ENCODE measurements around the gene ZNF341.

ZNF341 gene

GRCh38 chr20:33740189-33740588 lies 8.4 kb downstream of the ZNF341 start:
- Histone ChIP-seq H3K4me3 (ENCODE audit: low read depth in 1 of 2, low read length in 1 of 2) (no peak overlapping the region), H3K27ac (no peak overlapping the region), H3K9me3 (no peaks in the 10 kb centered on the region), H3K27me3 (no peaks in the 10 kb centered on the region), H3K4me1 (ENCODE audit: control insufficient read depth in 1 of 2, insufficient read depth in 1 of 2, low read depth in 1 of 2, low read length in 1 of 2) (no peaks in the 10 kb centered on the region), H3K36me3 (peaks cover 3% of the 10 kb centered on the region)
- no peak for TF ChIP-seq CTCF (IDR thresholded peaks at IDR 0.05)

DNA sequence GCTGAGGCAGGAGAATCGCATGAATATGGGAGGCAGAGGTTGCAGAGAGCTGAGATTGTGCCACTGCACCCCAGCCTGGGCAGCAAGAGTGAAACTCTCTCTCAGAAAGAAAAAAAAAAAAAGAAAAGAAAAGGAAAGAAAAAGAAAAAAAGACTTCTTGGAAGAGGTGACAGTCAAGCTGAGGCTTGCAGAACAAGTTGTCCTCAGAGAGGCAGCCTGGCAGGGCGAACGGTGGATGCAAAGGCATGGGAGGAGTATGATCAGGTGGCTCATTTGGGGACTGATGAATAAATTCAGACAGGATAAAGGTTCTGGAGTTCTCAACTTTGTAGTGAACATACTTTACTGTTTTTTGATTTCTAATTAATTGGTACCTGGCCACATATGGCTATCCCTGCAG lies 12.4 kb downstream of the ZNF341 start:
- TF ChIP-seq CTCF (IDR thresholded peaks at IDR 0.05): no peak
- H3K4me1 ChIP-seq (ENCODE audit: control insufficient read depth in 1 of 2, insufficient read depth in 1 of 2, low read depth in 1 of 2, low read length in 1 of 2): no peaks in the 10 kb centered on the region

DNA sequence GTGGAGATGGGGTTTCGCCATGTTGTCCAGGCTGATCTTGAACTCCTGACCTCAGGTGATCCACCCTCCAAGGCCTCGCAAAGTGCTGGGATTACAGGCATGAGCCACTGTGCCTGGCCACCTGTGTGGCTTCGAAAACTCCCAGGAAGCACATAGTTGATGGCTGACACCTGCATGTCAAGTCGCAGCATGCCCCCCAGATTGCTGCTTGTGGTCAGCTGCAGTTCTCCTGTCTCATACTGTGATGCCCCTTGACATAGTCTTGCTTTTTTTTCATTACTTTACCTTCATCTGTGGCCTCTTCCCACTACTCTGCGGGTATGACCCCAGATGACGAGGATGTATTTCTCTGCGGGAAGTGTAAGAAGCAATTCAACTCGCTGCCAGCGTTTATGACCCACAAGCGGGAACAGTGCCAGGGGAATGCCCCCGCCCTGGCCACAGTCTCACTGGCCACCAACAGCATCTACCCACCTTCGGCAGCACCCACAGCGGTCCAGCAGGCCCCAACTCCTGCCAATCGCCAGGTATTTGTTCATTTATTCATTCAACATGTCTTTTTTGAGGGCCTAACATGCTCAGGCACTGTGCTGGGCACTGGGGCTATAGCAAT lies 13.1 kb downstream of the ZNF341 start:
- H3K36me3 ChIP-seq: peaks cover 22% of the 10 kb centered on the region
- TF ChIP-seq CTCF (IDR thresholded peaks at IDR 0.05): no peak

More for the DNA sequence above, 12.4 kb downstream of the ZNF341 start:
- no peaks in the 10 kb centered on the region for H3K9me3 ChIP-seq
- peaks cover 17% of the 10 kb centered on the region for H3K36me3 ChIP-seq
- no peak overlapping the region for H3K4me3 ChIP-seq (ENCODE audit: low read depth in 1 of 2, low read length in 1 of 2)
- no peaks in the 10 kb centered on the region for H3K27me3 ChIP-seq
- no peak overlapping the region for H3K27ac ChIP-seq

GRCh38 chr20:33746325-33746998 lies 14.7 kb downstream of the ZNF341 start:
- TF ChIP-seq CTCF (IDR thresholded peaks at IDR 0.05): no peak
- no peaks in the 10 kb centered on the region for H3K4me1 ChIP-seq (ENCODE audit: control insufficient read depth in 1 of 2, insufficient read depth in 1 of 2, low read depth in 1 of 2, low read length in 1 of 2)

More for the DNA sequence above, 13.1 kb downstream of the ZNF341 start:
- Histone ChIP-seq H3K27me3 (no peaks in the 10 kb centered on the region), H3K4me1 (ENCODE audit: control insufficient read depth in 1 of 2, insufficient read depth in 1 of 2, low read depth in 1 of 2, low read length in 1 of 2) (no peaks in the 10 kb centered on the region), H3K4me3 (ENCODE audit: low read depth in 1 of 2, low read length in 1 of 2) (no peak overlapping the region), H3K27ac (no peak overlapping the region), H3K9me3 (no peaks in the 10 kb centered on the region)

DNA sequence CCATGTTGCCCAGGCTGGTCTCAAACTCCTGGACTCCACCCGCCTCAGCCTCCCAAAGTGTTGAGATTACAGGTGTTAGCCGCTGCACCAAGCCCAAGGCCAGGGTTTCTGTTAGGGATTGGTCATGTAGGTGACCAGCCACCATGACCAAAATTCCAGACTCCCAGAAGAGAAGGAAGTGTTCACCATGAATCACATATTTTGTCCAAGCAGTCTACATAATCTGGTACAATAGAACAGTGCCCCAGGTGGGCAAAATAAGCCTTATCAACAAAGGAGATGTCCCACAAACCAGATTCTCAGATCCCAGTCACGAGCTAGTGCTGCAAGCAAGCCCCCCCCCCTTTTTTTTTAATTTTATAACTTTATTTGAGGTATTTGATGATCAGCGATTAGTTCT lies 20.0 kb downstream of the ZNF341 start:
- H3K4me1 ChIP-seq (ENCODE audit: control insufficient read depth in 1 of 2, insufficient read depth in 1 of 2, low read depth in 1 of 2, low read length in 1 of 2): no peaks in the 10 kb centered on the region
- peaks cover 60% of the 10 kb centered on the region for H3K36me3 ChIP-seq
- H3K4me3 ChIP-seq (ENCODE audit: low read depth in 1 of 2, low read length in 1 of 2): no peak overlapping the region
- no peaks in the 10 kb centered on the region for H3K9me3 ChIP-seq
- no peaks in the 10 kb centered on the region for H3K27me3 ChIP-seq
- no peak overlapping the region for H3K27ac ChIP-seq
- no peak for TF ChIP-seq CTCF (IDR thresholded peaks at IDR 0.05)

More at GRCh38 chr20:33746325-33746998, 14.7 kb downstream of the ZNF341 start:
- Histone ChIP-seq H3K36me3 (peaks cover 38% of the 10 kb centered on the region), H3K27ac (no peak overlapping the region), H3K4me3 (ENCODE audit: low read depth in 1 of 2, low read length in 1 of 2) (no peak overlapping the region), H3K27me3 (no peaks in the 10 kb centered on the region), H3K9me3 (no peaks in the 10 kb centered on the region)

All from neutrophil (primary cell).